HG03139 (cell line): ENCODE data around the gene SLC48A1.
"Not testable (repeated sequence)": the region's sequence is repeated elsewhere in the genome, so short reads cannot be mapped to it uniquely, and the experiment has no call there.

Experiments used
- ATAC-seq: cut with Tn5 transposase; IDR thresholded peaks from one replicate; pipeline ENCODE4 v1.9.1; 2021; ENCODE audit not compliant: unreplicated experiment

Gene SLC48A1

DNA sequence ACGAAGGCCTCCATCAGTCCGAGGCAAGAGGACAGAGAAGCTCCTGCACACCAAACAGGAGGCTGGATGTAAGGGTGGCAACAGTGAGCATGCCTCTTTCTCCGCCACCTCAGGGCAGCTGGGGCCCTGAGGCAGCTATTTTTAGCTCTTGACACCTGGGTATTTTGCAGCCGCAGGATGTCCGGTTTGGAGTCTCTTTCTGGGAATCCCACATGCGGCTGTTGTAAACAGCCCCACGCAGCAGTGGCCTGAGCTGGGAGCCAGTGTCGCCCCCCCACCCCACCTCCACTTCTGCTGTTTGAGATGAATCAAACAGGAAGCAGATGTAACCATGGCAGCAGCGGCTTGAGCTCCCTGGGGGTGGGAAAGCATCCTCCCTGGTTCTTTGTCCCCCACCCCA is 35.0 kb downstream of the SLC48A1 start:
- ATAC-seq = no peak

DNA sequence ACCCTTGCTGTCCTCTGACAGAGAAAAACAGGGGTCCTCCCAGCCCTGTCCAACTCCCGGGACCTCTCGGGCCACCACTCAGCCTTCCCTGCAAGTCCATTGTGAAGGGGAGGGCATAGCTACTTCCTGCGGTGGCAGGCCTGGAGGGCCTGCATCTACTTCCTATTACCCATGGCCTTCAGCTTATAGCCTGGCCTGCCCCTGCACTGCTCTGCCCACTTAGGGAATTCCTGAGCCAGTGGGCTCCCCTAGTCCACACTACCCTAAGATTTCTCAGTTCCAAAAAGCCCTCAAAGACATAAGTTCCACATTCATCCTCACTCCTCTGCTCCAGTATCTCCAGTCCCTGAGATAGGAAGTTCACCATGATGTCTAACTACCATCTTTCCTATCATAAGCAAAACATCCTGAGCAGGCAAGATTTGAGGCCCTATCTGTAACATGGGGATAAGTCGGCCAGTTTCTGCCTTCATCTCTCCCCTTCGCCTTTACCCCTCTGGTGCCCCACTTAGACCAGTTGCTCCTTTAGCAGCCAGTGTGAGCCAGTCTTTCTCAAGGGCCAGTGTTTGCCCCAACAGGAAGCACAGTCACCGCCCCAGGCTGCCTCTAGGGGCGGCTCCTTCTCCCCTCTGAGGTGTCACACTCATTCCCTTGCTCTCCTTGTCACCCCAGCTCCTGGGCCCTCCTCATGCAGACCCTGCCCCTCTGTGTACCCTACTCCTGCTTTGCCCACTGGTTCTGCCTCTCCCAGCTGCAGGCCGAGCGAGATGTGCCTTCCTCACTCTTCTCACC is 35.7 kb downstream of the SLC48A1 start:
- no peak for ATAC-seq

DNA sequence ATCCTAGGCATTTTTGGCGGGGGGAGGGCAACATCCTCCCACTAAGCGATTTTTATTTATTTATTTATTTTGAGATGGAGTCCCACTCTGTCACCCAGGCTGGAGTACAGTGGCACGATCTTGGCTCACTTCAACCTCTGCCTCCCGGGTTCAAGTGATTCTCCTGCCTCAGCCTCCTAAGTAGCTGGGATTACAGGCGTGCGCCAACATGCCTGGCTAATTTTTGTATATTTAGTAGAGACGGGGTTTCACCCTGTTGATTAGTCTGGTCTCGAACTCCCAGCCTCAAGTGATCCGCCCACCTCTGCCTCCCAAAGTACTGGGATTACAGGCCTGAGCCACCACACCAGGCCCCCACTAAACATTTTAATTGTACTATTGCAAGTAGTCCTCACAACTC is 36.5 kb downstream of the SLC48A1 start:
- not testable (repeated sequence) for ATAC-seq

DNA sequence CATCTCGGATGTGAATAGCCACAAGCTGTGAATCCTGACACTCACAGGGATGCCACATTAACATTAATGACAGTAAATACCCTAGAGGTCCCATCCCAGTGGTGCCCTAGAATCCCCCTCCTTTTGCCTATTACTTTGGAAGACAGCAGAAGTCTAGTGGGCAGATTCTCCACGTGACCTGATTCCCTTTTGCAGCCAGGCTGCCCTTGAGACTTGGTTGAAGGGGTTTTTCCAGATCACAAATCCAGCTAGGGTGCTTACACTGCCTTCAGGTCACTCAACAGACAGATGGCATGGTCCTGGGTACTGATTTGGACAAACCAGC is 38.0 kb downstream of the SLC48A1 start:
- ATAC-seq = no peak

DNA sequence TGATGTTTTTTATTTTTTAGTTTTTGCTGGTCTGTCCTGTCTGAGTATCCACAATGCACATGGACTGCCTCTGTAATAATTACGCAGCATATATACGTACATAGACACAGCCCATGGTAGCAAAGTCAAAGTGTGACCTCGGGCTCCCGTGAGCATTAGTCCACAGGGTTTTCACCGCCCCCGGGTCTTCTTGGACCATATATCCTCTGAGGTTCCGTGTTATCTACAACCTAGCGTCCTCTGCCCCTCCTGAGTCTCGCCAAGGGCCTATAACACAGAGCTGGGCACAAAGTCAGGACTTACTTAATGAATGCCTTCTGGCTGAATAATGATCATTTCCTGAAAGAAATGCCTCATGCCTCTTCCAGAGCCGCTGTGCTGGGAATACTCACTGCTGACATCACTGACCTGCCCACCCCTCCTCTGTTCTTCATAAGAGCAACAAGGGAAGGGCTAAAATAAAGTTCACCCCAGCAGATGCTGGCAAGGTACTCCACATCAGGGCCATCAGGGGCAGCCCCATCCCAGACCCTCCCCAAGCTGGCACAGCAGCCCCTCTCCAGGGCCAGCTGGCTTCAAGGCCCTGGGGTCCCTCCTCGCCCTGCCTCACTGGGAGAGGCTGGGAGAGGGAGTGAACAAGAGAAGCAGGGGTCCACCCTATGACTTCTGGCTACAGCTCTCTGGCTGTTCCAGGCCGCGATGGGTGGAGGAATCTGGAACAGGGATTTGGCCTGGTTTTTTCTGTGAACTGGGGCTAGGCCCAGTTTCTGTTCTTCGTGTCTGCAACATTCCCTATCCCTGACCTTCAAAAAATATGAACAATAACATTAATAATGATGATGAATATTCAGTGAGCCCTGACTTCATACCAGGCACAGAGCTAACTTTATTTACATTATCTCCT is 38.8 kb downstream of the SLC48A1 start:
- ATAC-seq = no peak

DNA sequence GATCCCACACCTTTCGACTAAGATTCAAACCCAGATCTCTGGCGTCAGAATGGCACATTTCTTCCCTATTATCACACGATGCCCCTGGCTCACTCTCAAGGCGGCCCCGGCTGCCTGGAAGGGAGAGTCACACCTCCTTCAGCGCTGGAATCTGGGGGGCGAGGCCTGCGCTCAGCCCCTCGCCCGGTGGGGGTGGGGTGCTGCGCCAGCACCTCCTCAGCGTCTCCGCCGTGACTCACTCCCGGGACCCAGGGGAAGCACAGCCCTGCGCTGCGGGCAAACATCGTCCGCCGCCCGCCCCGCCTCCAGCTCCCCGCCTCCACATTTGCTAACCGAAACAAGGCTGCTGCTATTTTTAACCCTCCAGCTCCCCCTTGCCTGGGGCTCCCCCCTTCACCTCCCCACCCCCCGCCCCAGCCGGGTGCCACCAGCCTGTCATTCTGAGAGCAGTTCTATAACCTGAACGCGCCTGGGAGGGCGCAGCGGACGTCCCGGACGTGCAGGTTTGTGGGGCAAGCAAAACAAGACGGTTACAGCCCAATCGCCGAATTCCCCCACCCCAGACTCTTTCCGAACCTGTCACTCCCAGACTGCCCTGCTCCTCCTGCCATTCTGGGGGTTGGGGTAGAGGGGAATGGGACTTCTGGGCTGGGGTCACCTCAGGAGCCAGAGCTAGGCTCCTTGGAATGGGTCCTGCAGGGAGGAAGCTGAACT is 39.9 kb downstream of the SLC48A1 start:
- peak; percentile 51 for ATAC-seq

DNA sequence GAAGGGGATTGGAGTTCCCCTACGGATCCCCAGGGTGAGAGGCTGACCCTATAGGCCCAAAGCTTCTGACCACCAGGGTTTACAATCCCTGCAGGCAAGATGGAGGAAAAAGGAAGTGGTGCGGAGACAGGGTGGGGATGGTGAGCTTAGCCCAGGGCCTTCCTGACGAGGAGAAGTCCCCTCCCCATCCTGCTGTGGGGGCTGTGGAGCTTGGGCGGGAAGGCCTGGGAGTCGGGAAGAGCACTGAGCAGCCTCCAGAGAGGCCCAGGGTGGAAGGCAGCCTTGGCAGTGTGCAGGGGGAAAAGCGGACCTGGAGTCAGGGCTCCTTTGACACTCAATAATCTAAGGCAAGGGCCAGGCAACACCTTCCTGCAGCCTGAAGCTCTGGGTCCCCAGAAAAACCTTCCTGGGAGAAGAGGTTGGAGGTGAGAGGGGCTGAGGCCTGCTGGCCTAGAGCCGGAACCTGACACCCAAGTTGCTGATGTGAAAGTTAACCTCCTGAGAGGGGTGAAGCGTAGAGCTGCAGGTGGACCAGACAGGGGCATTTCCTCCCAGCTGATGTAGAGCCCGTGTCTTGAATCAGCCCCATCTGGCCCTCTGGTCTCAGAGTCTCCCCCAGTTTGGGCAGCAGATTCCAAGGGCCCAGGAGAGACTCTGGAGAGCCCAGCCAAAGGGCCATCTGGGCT is 40.6 kb downstream of the SLC48A1 start:
- peak; percentile 47 for ATAC-seq

DNA sequence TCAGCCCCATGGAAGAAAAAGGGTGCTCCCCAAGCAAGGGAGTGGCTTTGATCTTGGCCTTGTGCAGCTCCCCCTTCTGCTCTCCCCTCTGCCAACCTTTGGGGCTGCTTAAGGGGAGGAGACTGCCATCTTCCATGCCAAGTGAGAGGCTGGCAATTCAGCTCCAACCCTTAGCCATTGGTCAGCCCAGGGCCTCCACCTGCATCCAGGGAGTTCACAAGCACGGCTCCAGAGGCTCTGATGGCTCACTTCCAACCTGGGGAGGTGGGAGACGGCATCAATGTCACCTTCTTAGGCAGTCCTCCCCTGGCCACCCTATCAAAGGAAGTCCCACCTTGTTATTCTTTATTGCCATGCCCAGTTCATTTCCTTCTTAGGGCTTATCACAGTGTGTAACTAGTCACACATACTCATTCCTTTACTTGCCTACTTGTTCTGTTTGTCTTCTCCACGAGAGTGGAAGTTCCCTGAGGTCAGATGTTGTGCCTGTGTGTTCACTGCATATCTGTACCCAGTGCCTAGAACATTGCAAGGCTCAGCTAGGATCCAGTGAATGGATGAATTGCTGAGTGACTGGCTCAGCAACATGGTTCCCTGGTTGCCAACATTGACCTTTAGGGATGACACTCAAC is 41.6 kb downstream of the SLC48A1 start:
- no peak for ATAC-seq

DNA sequence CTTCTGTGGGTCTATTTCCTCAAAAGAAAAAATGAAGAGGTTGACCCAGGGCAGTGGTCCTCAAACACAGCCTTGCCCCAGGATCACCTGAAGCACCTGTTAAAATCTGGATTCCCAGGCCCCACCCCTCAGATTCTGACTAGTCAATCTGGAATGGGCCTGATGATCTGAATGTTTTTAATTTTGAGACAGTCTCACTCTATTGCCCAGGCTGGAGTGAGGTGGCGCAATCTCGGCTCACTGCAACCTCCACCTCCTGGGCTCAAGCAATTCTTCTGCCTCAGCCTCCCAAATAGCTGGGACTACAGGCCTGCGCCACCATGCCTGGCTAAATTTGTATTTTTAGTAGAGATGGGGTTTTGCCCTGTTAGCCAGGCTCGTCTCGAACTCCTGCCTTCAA is 42.4 kb downstream of the SLC48A1 start:
- not testable (repeated sequence) for ATAC-seq

DNA sequence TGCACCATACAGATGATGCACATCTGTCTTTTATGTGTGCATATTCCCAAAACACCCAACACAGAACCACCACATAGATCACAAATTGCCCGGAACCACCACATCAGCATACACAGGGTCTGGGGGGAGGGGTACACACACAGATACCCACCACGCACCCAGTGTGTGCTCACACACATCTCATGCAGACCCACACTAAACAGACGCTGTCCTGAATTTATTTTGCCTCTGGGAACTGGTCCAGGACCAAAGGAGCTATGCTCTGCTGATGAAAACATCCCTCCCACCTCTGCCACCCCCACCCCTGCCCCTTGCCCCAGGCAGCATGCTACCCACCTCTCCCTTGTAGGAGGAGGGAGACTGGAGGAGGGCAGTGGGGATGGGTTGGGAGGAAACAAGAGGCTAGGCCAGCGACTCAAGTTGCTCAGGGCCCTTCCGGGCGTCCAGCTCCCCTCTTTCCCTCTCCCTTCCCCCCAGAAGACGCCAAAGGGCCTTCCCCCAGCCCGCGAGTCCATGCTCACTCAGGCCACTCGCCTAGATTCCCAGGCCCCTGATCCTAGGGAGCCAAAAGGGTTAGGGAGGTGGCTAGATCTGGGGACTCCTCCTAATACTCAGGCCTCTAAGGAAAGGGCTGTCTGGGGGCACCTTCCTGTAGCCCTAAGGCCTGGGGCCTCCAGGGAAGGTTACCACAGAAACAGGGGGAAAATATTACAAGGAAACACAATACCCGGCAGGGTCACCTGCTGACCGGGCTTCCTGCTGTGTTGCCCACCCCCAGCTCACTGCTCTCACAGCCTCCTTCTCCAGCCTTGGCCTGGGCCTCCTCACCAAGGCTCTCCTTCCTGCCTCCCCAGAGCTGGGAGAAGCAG is 43.6 kb downstream of the SLC48A1 start:
- no peak for ATAC-seq

DNA sequence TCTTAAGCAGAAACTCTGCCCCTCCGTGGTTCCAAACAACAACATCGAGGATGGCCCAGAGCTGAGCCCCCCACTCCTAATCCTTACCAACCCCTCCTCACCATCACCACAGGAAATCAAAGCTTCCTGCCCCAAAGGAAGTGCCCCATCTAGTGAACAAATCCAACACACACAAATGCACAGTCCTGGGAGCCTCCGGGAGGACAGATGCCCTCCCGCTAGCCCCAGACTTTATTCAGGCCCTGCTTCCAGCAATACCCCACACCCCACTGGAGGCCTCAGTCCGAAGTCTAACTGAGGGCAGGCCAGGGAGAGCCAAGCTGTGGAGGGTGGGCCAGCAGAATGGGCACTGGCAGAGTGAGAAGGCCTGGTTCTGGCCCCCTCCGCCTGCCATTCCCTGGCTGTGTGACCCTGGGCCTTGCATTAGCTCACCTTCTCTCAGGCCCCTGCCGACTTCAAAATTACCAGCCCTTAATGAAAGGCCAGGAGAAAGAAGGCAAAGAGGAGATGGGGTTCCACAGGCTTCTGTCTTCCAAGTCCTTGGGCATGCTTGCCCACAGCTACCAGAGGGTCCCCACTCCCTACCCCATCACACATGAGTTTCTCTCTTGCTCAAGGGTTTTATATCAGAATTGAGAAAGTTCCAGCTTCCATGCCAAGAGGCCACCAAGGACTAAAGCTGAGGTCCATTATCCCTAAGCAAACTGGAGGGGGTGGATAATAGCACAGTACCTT is 44.4 kb downstream of the SLC48A1 start:
- ATAC-seq = no peak

DNA sequence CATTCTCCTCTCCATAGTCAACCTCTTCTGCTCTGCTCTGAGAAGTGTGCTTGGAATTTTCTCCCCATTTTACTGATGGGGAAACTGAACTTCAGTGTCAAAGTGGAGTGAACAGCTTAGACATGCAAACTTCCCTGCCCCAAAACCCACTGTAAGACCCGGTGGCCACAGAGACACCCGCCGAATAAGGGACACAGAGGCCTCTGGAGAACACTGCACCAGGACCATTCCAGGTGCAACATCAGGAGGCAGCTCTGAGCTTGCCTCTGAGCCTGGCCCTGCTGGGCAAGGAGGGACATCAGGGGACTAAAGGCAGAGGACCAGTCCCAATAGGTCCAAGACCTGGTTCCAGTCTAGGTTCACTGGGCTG is 45.0 kb downstream of the SLC48A1 start:
- ATAC-seq = no peak

DNA sequence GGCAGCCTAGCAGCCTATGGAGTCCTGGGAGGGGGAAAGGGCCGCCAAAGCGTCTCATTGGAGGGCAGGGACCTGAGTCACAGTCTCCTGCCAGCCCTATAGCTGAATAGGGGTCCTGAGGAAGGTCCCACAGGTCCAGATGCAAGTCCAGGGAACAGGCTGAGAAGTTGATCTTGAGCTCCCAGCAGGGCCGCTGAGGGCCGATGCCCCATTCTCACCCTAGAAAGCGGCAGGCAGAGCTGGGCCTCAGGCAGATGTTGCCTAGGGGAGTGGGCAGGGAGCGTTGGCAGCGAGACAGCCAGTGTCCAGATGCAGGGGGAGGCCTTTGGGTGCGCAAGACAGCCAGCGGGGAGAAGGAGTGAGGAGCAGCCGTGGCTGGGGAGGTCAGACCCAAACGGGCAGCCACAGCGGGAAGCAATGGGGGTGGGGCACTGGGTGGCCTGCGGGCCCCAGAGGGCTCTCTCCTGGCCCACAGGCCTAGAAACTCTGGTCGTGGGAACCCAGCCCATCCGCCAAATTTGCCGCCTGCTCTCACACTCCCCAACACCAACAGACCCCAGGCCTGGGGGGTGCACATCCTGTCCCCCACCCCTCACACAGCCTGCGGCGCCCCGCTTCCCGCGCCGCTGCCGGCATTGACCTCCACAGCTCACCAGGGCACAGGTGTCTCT is 45.6 kb downstream of the SLC48A1 start:
- ATAC-seq = no peak

DNA sequence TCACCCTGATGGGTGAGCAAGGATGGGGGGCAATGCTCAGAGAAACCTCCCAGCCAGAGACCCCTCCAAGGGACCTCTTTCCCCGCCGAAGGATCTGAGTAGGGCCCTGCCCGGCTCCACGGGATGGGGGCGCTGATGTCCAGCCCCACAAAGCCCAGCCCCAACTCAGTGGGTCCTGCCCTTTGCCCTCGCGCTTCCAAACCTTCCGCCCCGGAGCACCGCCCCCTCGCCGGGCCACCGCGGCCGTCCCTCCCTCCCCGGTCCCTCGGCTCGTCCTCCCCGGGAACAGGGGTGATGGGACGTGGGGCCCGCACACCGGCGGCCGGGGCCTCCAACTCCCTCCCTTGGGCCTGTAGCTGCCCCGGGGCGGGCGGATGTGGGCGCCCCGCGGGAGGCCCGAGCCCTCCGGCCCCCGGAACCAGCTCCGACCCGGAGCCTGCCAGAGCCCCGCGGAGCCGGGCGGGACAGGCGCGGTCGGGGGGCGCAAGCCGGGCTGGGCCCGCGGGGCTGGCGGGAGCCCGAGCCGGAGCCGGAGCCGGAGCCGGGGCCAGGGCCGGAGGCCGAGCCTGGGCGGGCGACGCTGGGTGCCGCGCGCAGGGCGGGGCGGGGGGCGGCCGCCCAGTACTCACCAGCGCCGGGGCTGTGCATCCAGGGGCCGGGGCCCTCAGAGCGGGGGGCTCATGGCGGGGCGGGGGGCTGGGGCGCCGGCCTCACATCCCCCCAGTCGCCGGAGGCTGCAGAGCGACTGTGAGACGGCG is 46.3 kb downstream of the SLC48A1 start:
- ATAC-seq = no peak

DNA sequence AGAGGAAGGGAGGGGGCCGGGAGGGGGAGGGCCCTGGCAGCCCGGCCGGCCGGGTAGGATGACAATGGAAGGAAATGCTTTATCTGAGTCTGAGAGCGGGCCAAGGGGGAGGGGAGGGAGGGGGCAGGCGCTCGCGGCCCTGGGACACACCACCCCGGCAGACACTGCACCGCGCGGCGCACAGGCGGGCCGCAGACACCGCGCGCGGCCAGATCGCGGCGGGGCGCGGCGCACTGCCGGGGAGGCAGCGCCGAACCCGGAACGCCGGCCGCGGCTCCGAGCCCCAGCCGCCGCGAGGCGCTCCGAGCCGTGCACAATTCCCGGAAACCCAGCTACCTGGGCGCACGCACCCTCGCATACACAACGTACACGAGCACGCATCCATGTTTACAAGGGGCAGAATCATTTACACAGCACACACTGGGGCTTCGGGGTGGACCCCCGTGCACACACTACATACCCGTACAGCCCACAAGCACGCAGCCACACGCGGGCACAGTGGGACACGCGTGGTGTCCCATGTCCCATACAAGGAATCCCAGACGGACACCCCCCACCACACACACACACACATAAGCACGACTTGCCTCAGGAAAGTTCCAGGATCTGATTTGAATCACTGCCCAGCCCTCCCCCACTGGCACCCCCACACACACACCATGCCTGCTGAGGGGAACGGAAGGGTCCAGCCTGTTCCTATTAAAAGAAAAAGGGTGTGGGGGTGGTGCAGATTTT is 47.0 kb downstream of the SLC48A1 start, which contains the start of gene HDAC7:
Gene HDAC7 (minus strand): TSS at position 8 of the 735 bp plus-strand sequence. CDS start 118 bp downstream, outside the sequence.
- no peak for ATAC-seq

DNA sequence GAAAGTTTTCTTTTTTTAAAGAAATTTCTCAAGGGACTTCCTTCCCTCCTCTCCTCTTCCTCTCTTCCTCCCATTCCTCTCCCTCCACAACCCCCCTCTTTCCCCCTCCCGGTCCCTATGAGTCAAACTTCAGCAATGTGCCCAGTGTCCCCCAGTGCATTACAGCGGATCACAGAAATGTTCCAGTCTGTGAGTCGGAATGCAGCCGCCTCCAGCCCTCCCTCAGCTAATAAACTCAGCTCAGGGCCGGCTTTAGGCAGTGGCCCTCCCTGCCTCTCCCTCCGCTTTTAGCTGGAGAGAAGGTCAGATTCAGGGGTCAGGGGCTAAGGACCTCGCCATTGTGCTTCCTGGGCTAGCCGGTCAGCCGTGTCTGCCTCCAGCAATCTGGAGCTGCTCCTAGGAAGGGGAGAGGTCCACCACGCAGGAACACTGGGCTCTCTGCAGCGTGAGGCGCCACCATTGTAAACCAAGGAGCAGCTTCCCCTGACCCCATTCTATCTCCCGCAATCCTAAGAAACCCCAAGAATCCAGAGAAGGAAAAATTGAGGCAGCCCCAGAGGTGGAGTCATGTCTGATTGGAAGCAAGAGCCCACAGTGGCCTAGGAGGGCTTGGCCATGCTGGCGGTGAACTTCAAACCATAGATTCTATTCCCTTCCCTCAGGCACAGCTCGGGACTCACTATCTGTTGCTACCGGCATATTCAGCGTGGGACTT is 47.8 kb downstream of the SLC48A1 start:
- no peak for ATAC-seq
